ENCODE results near the gene SRP14.

GRCh38 chr15:40043927-40044716 lies 5.1 kb upstream of the SRP14 start:
- TF ChIP-seq GATA2 (IDR thresholded peaks at IDR 0.05; ENCODE audit: low read depth, low read length) (no peak), GATA3 (IDR thresholded peaks at IDR 0.05; ENCODE audit: low read depth, low read length) (no peak)

Measured in SH-SY5Y (cell line).